Measurements from ENCODE around the gene RAB3B.

The RAB3B gene

GRCh38 chr1:51863384-51863783 is 127.1 kb downstream of the RAB3B start:
- DNase-seq, result peak; percentile 42 to 60

GRCh38 chr1:51861669-51862068 is 128.8 kb downstream of the RAB3B start:
- no peak for DNase-seq

GRCh38 chr1:51859735-51860134 is 130.8 kb downstream of the RAB3B start:
- no peak for DNase-seq

- no peak for DNase-seq
These were observed 131.2 kb downstream of the RAB3B start for GRCh38 chr1:51859333-51859732.

GRCh38 chr1:51858892-51859291 is 131.6 kb downstream of the RAB3B start:
- DNase-seq, result no peak

Measured in Kasumi-1 (cell line).